NCI-H345 treated with DMSO at 0.1 percent for 48 hours (cell line): ENCODE measurements around the gene PTCHD4.

Experiments
- DNase-seq: peaks from one replicate; lab custom pipeline; 2025; ENCODE audit not compliant: unreplicated experiment; lab: John Stamatoyannopoulos, UW

Gene PTCHD4

DNA sequence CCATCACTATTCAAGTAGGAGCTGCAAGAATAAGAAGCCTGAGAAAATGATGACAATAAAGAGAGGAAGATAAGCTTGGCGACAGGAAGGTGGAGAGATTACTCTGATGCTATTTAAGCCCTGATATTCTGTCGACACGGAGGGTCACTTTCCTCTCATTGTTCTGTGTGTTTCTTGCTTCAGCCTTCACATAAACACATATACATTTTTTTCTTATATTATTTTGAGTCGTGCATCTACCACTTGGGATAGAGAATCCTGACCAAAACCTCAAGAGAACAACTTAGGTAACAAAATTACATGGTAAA lies 10.5 kb downstream of the PTCHD4 start:
- no peak for DNase-seq

DNA sequence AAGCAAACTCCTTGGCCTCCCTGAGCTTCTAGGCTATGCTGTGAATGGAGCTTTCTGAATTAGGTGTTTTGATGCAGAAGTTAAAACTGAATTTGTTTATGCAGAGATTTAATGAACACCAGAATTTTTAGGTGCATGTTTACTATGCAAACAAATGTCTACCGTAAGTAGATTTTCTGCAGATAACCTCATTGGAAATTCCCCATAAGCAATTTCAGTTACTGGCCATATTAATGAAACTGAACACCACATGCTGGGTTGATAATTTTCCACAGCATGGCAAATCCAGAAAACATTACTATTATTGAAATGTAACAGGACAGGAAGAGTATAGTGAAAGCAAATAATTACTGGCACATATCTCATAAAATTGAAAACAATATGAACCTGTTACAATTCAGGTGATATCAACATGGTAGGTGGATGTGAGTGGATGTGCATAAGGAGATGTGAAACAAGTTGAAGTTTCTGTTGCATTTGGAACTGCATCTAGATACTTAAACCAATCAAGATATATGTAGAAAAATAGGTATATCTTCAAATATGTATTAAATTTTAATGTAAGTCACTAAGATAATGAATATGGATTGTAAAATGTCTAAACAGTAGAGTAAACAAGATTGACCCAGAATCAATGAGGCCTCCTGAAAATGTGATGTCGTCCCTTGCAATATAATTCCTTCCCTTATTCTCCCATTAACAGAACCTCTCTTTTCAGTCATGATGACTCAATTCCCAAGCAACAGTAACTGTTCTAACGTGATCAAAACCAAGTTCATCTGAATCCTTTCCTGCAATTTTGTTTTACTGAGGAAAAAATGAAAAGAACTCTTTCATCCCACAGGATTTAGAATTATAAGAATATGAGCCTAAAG lies 11.0 kb downstream of the PTCHD4 start:
- no peak for DNase-seq

DNA sequence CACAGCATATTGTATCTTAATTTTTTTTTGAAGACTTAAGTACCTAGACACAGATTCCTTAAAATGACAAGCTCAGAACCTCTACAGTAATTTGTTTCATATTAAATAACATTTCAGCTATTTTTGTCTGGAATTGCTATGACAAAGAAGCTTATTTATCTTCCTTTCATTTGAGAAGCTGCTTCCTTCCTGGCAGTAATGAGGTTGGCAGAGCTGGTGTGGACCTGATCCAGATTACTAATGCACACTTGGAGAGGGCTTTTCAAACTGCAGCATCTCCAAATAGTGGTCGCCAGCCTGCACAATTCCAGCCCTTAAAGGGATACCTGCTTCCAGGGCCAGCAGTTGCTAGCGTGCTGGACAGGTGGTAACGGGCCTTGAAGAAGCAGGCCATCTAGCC lies 12.1 kb downstream of the PTCHD4 start:
- no peak for DNase-seq

DNA sequence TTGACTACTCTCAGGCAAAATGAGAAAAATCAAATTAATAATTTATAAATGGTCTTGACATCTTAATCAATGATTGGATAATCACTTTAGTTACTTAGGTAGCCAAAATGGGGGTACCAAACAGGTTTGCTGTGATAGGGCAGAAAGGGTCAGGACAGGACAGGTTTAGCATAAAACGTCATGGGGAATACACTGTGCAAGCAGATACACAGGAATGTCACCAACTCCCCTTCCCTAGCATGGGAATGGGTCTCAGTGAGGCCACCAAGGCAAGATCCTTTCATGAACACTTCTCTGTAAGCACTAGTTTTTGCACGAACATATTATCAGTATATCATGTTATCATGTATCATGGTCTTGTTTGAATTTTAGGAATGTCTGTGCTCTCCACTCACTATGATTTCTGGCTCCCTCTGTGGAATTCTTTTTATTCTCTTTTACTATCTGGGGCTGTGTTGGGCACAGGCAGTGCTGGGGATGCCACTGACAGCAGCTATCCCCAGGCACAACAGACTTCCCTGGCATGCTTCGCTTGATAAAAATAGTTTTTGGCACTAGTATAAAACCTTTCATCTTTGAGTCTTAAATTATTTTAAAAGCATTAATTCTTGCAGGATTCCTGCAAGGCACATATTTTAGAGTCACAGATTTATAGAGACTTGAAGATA lies 18.3 kb downstream of the PTCHD4 start:
- no peak for DNase-seq

DNA sequence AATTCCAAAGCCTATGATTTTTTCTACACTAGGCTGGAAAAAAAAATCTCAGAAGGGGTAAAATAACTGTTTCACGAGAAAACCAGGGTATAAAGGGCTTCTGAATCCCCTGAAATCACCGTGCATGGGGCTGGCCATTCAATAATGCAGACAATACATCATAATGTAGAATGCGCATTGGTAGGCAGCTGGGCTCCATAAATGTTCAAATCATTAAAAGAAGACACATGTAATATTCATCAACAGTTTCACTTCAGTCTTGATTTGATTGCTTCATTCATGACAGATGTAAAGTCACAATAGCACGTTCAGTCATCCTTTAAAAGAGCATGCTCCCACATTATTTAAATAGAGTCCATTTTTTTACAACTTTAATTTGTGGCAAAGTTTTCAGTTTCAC lies 20.5 kb downstream of the PTCHD4 start:
- DNase-seq = no peak

DNA sequence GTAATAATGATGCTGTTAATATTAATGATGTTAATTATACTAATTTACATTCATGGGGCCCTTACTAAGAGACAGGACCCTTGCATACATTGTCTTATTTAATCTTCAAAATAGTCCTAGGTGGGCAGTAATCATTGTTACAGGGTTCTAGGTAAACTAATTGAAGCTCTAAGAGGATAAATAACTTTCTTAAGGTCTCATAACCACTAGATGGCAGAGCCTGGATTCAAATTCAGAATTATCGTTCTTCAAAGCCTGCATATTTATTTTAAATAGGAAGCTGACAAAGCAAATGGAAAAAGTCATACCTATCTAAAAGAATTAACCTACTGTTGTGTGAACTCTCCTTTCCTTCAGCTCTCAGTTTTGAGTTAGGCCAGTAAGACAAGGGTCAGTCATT lies 23.5 kb downstream of the PTCHD4 start:
- DNase-seq = no peak

DNA sequence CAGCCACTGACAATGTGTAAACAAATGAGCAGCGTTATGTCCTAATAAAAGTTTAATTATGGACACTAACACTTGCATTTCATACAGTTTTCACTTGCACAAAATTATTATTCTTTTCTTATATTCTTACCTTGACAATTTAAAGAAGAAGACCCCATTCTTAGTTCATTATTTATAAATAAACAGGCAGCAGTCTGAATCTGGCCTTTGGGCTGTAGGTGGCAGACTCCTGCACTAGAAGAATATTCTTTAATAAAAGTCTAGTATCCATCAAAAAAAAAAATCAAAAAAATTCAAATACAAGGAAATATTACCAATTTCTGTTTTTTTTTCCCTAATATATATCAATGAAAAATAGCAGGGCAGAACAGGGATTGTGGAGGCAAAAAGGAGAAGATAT lies 24.8 kb downstream of the PTCHD4 start:
- no peak for DNase-seq

DNA sequence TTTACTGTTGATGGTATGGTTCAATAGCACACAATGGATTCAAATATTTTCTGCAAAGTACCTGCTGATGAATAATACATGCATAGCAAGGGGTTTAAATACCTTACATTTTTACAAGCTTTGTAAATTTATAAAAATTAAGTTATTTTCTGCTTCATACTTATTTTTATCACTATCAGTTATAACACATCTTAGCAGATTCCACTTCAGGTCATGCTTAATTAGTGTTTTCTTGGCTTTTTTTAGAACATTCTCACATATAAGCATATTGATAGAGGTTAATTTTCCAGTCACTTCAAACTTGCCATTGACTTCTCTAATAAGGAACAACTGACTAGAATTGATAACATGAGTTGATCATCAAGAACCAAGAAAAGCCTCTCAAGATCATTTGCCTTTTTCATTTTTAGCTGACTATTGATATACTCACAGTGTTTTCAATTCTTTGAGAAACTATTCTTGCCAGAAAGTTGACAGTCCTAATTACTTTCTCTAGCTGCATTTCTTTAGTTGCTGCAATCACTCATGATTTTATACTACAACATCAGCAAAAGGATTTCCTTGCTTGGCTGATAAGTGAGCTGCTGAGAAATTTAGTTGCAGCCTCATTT lies 25.8 kb downstream of the PTCHD4 start:
- no peak for DNase-seq

DNA sequence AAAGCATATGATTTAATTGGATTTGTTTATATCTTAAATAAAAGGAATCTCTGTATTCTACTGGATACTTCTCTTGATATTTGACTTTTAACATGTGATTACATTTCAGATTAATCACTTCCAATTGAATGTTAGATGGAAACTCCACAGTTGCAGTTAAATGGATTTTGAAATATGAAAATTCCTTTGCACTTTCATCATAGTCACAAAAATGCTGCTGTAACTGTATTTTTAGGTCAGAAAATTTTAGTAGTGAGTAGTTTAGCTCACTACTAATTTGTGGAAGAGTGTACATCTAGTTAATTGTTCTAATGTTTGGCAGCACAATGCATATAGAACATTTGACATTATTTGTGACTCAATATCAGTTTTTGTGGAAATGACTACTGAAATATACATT lies 26.8 kb downstream of the PTCHD4 start:
- no peak for DNase-seq

DNA sequence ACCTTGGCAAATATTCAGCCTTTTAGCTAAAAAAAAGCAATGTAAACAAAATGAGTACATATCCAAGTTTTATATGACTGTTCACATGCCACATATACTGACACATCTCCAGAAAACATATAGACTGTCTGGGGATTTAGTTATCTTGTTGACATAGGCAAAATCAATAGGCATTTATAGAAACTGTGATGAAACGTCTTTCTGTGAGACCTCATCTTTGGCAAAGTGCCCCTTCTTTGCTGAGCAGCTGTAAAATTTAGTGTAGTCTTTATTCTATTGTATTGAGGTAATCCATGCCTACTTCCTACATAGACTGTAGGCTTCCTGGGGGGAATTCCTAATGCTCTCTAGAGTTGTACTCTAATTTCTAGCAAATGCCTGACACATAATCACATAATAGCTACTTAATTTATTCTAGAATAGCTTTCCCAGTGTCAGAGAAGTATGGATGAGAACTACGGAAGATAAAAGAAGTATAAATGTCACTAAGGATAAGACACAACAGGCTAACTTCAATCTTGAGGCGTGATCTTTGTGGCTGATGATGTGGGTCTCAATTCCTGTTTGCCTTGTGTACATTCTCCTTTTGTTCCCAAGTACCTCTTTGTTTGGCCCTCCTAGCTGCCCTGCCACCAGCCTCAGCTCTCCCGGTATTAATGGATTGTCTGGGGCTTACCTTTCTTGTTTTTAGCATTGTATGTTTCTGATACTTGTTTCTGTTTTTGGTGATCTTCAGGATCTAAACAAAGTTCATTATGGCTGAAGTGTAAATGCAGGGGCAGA lies 30.6 kb downstream of the PTCHD4 start:
- peak; percentile 93 for DNase-seq

DNA sequence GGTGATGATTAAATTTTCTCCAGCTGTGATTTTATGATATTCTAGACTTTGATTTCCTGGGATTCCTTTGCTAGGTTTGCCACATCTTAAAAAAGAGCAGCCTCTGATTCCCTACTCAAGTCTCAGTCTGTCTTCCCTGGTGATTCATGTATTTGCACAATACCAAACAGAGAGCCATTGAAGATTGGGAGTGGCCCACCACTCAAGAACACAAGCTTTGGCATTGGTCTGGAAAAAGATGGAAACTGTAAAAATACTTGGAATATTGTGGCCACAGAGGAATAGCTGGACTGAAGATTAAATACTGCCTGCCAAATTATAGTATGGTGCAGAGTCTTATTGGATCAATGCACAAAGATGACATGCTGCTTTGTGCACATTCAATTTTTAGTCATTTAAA lies 32.9 kb downstream of the PTCHD4 start:
- no peak for DNase-seq

DNA sequence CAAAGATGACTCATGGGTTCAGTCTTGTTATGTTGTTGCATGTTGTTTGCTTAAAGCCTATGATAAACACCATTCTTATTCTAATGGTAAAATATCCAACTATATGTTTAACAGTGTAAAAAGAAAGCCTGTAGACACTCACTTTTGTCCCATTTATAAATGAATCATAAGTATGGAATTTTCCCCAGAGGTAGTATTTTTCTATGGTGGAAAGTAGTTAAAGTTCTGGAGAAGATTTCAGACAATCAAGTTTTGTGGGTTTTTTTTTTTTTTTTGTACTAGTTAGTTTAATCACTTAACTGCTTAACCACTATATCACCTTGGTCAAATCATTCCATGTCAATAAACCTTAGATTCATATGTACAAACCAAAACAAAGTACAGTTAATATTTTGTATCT lies 35.8 kb downstream of the PTCHD4 start:
- no peak for DNase-seq

DNA sequence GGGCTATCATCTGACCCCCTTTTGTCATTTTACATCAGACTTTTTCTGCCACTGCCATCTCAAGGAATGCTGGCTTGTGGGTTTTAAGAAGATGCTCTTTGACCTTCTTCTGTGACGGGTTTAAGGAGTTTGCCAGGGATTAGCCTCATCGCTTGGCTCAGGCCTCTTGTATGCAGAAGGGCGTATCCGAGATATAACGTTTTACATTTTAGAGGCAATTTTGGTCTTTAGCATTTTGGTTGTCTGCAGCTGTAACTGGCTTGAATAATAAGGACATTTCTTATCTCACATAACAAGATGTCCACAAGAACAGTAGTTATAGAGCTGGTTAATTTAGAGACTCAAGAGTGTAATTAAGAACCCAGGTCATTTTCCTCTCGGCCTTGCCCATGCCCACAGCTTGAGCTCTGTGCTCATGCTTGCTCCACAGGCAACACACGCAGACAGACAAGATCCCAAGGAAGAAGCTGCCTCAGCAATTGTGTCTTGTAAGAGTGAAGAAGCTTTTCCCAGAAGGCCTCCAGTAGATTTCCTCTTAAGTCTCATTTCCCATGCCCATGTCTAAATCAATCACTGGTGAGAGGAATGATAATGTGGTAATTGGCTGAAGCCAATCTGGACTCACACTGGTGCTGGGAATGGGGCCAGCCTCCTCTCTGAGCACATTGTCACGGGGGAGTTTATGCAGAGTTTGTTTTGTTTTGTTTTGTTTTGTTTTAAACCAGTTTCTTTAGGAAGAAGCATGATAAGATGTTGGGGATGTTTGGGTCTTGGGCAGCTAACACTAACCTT lies 36.8 kb downstream of the PTCHD4 start:
- DNase-seq = no peak

DNA sequence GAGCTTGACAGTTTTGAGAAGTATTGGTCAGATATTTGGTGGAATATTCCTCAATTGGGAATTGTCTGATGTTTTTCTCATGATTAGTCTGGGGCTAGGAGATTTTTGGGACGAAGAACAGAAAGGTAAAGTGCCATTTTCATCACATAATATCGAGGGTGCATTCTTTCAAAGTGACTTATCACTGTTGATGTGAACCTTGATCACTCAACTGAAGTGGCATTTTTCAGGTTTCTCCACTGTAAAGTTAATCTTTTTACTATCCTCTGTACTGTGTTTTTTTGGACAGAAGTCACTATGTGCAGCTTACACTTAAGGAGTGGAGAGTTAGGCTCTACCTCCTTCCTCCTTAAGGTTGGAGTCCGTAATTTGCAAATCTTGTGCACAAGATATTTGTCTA lies 39.2 kb downstream of the PTCHD4 start:
- no peak for DNase-seq

DNA sequence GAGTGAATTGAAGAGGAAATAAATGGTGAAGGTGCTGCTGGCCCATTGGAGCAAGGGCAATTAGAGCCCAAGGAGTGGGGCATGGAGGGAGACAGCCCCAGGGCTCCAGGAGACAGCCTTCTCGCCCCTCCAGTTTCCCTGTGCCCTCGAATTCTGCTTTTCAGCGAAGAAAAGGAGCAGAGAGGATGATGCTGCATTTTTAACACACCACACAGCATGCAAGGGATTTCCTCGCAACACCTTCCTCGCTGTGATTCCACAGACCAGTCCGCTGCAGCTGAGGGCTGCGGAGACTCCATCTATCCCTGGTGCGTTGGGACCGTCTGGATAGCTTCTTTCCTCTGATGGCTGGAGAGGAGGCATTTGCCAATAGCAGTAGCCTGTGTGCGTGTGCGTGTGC lies 41.7 kb downstream of the PTCHD4 start:
- no peak for DNase-seq

DNA sequence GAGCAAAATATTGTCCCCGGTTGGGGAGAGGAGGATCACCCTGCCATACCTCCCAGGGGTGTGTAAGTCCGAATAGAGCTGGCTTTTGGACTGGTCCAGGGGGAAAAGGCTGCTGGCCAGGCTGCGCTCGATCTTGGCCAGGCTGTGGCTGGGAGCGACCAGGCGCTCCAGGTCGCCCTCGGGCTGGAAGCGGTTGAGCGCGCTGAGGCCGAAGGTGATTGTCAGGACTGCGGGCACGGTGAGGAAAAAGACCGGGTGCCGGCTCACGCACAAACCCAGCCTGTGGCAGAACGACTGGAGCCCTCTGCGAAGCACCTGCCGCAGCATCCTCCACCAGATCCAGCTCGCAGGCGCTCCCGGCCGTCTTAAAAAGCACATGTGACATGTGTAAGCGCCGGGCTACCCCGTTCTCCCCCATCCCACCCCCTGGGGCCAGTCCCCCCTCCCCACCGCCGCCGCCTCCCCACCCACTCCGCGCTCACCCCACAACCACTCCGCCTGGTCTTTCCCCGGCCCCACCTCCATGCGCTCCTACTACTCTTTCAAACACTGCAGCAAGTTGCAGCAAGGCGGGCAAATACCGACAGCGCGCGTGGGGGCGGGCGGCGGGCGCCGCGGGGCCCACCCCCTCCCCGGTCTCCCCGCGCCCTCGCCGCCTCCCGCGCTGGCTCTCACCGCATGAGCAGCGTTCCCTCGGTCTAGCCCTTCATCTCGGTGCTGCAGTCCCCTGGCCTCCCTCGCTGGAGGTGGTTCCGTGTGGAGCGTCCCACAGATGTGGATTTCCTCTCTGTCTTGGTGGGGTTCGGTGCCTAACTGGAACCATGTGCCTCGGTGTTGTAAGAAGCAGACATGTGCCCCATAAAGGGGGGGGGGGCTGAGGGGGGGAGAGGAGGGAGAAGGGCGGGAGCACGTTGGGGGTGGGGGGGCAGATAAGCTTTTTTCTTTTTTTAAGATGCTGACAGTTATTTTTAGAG lies 42.4 kb downstream of the PTCHD4 start:
- DNase-seq = no peak

DNA sequence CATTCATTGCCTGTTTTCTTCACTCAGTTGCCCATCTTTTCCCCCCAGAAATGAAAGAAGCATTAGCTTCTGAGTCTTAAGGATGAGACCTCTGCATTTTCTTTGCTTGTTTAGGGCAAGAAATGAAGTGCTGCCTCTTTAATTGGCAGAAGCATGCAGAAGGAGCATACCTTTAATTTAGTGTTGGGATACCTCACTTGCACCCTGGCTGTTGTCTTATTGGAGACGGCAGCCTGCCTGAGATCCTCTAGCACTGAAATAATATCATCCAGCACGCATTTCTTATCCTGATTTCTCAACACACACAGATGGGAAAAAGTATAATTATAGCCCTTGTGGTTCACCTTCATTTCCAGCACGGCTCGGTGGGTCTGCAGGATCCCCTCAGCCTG lies 43.1 kb downstream of the PTCHD4 start:
- DNase-seq = peak; percentile 29

DNA sequence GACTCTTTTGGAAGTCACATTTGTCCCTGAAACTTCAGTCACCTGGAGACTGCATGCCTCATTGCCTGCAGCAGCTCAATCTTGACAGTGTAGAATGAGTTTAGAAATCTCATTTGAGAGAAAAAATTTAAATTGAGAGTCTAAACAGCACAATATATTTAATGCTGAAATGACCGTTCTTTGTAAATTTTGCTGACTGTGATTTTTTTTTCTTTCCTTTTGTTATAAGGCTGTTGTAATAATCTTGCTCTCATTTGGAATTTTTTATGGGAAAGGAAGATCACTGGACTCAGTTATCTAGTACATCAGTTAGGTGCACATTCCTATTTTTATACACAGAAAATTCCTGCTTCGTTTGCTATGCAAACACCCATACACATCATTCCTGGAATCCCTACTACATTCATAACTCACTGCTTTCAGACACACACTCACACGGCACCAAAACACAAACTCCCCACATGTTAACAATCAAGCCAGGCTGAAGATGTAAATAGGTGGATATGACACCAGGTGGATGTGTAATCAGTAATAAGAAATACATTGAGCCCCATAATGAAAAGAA lies 43.8 kb downstream of the PTCHD4 start:
- no peak for DNase-seq

DNA sequence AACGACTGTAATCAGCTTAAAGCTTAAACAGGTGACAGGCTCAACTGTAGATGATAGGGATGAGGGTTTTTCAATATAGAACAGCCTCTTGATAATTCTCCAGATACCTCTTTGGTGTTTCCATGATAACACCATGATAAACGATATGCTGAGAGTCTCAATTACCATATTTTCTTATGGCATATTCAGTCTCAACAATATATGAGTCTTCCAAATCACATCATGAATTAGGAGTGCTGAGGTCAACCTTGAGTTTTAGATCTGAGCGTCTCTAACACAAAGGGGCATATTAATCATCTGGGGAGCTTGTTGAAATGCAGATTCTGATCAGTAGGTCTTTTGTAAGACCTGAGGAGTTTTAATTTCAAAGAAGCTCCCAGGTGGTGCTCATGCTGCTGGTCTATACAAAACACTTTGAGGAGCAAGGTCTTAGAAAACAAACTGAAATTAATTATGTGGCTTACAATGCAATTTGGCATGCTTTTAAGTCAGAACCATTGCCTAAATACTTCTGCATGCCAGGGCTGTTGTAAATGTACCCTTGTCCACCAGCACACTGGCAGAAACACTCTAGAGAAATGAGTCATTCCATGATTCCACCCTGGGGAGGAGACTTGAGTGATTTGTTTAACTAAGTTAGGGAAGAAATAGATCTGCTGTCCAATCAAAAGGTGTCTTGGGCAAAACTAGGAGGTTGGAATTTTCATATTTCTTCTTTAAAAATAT lies 49.6 kb downstream of the PTCHD4 start:
- no peak for DNase-seq
